Ishikawa (cell line): ENCODE data around the gene PFDN2.

Experiments used
- CEBPB ChIP-seq: IDR thresholded peaks from 2 replicates; pipeline ENCODE4 v1.6.1; 2012
- CREB1 ChIP-seq: IDR thresholded peaks from 2 replicates; pipeline ENCODE4 v1.6.1; 2012; ENCODE audit warnings: low read depth
- EGR1 ChIP-seq: IDR thresholded peaks from 2 replicates; pipeline ENCODE4 v1.6.1; 2012
- EP300 ChIP-seq: IDR thresholded peaks from 2 replicates; pipeline ENCODE4 v1.6.1; 2012; ENCODE audit warnings: borderline replicate concordance
- FOXM1 ChIP-seq: IDR thresholded peaks from 2 replicates; pipeline ENCODE4 v1.6.1; 2012; ENCODE audit warnings: low read depth, borderline replicate concordance
- MAX ChIP-seq: IDR thresholded peaks from 2 replicates; pipeline ENCODE4 v1.6.1; 2012
- RAD21 ChIP-seq: IDR thresholded peaks from 2 replicates; pipeline ENCODE4 v1.6.1; 2012; ENCODE audit warnings: low read depth
- REST ChIP-seq: IDR thresholded peaks from 2 replicates; pipeline ENCODE4 v1.6.1; 2012; ENCODE audit warnings: low read depth, mild to moderate bottlenecking
- TAF1 ChIP-seq: IDR thresholded peaks from 2 replicates; pipeline ENCODE4 v1.6.1; 2012; ENCODE audit warnings: low read depth, mild to moderate bottlenecking
- YY1 ChIP-seq: IDR thresholded peaks from 2 replicates; pipeline ENCODE4 v1.6.1; 2012; ENCODE audit warnings: low read depth

GRCh38 chr1:161164901-161165610 is 47.2 kb upstream of the PFDN2 start:
- TF ChIP-seq TAF1 (no peak), EP300 (no peak), EGR1 (no peak), MAX (no peak), FOXM1 (no peak), REST (no peak), YY1 (no peak), RAD21 (no peak), CEBPB (no peak), CREB1 (no peak)
